Muscle of leg (tissue), 16 donors: Measurements from ENCODE around the gene CCDC177. TPM values are rescaled to one million over a fixed set of nuclear protein-coding genes. Genes with fewer than 3 reads are reported as not detected.

Experiments used
- DNase-seq: peaks from one replicate; pipeline ENCODE4 v3.0.0; 2013
- H3K27ac ChIP-seq: one replicate; pipeline ENCODE4 v1.5.1; 2013; ENCODE audit warnings: mild to moderate bottlenecking, low read length, control low read depth
- H3K27me3 ChIP-seq: one replicate; pipeline ENCODE4 v1.6.1; 2013; ENCODE audit warnings: low read length; ENCODE audit not compliant: control insufficient read depth, insufficient read depth
- H3K36me3 ChIP-seq: one replicate; pipeline ENCODE4 v1.6.1; 2013; ENCODE audit warnings: low read length; ENCODE audit not compliant: control insufficient read depth, insufficient read depth
- H3K4me1 ChIP-seq: one replicate; pipeline ENCODE4 v1.6.1; 2013; ENCODE audit warnings: low read length; ENCODE audit not compliant: control insufficient read depth, insufficient read depth
- H3K4me3 ChIP-seq: one replicate; pipeline ENCODE4 v1.5.1; 2013; ENCODE audit warnings: low read length, control low read depth
- H3K9me3 ChIP-seq: replicated peaks from 2 replicates; pipeline ENCODE4 v1.6.1; 2013; ENCODE audit warnings: low read depth, low read length; ENCODE audit not compliant: control insufficient read depth
- whole genome bisulfite sequencing: methylation state at CpG from one replicate; pipeline ENCODE4 v1.1.5; 2013; ENCODE audit warnings: missing lambda C conversion rate; ENCODE audit not compliant: insufficient coverage; 5-methylcytosine and 5-hydroxymethylcytosine counted together
- long read RNA-seq, 11 donors: transcript quantifications; one replicate each; lab custom pipeline, GENCODE V29; 2026
- polyA plus RNA-seq, 8 donors: library from polyadenylated mRNA; unstranded; fragments of 120-200 nt; gene quantifications; one replicate each; pipeline versions ENCODE4 v1.2.1 to v1.2.3, GENCODE V29; 2013; ENCODE audit warnings: inconsistent platforms in 1 of 8, low replicate concordance in 1 of 8; ENCODE audit not compliant: insufficient read length in 8 of 8, insufficient read depth in 1 of 8
- total RNA-seq: library from RNA; stranded (reverse); fragments of 120-200 nt; gene quantifications from one replicate; pipeline ENCODE4 v1.2.4, GENCODE V29; 2013

Gene CCDC177
- total RNA-seq, result under 0.01 TPM
- under 1 TPM in 1 of 8 donors, not detected in 7; 0.02 TPM for polyA plus RNA-seq
- long read RNA-seq, donor 1, result 0 reads
- long read RNA-seq, donor 2, result 0 reads
- long read RNA-seq, donor 3, result 0 reads
- long read RNA-seq, donor 4, result 0 reads
- long read RNA-seq, donor 5, result 0 reads
- long read RNA-seq, donor 6, result 0 reads
- long read RNA-seq, donor 7, result 0 reads
- long read RNA-seq, donor 8, result 0 reads
- long read RNA-seq, donor 9, result 0 reads
- long read RNA-seq, donor 10, result 0 reads
- long read RNA-seq, donor 11, result 0 reads

DNA sequence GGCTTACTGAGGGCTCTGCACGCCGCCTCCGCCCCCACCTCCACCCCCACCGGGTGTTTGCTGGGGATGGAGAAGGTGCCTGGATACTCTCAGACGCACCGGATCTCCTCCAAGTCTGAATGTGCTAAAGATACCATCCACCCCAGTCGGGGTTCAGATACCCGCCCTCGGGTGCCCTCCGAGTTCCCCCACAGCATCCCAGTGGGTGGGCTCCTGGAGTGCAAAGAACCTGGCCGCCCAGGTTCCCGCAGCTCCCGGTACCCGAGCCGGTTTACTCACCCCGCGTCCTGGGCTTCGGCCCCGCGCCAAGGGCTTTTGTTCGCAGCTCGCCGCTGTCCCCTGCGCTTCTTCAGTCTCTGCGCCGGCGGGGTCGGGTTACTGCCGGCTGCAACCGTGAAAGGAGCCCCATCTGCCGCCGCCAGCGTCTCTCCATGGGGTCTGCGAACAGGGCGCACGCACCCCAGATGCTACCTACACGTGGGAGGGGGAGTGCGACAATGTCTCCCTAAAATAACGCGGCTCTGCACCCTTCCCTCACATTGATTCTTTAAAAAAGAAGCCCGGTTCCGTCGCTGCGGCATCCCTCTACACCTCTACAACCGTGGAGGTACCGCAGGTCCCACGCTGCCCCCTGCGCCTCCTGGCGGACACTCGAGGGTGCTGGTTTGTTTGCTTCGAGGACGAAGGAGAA, at the start of gene CCDC177:
CCDC177 (minus strand) TSS at position 609 of the 691 bp plus-strand sequence. CDS start 1,249 bp downstream, outside the sequence.
- Histone ChIP-seq H3K27ac (no peak within 1 kb of the TSS), H3K36me3 (no peaks in the 10 kb centered on the region), H3K4me3 (no peak within 1 kb of the TSS), H3K4me1 (peaks cover 23% of the 10 kb centered on the region), H3K27me3 (peaks cover 81% of the 10 kb centered on the region), H3K9me3 (no peaks in the 10 kb centered on the region)
- under 1% methylated on average over 36 of the region's 52 CpGs for WGBS
- peak; percentile 45 for DNase-seq

DNA sequence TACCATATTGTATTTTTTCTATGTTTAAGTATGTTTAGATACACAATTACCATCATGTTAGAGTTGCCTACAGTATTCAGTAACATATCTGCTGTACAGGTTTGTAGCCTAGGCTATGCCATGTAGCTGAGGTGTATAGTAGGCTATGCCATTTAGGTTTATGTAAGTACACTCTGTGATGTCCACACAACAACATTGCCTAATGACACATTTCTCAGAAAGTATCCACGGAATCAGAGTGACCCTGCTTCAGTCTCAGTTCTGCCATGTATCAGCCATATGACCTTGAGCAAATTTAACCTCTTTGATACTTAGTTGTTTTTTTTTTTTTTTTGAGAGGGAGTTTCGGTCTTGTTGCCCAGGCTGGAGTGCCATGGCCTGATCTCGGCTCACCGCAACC, 49.5 kb upstream of the CCDC177 start:
- Histone ChIP-seq H3K27ac (no peak overlapping the region), H3K27me3 (no peaks in the 10 kb centered on the region), H3K9me3 (no peaks in the 10 kb centered on the region), H3K4me3 (no peak overlapping the region), H3K4me1 (peaks cover 13% of the 10 kb centered on the region), H3K36me3 (peaks cover 3% of the 10 kb centered on the region)
- DNase-seq, result no peak
- 100% methylated on average over 1 of the region's 4 CpGs for WGBS

GRCh38 chr14:69620981-69621380, 46.3 kb upstream of the CCDC177 start:
- H3K36me3 ChIP-seq, result peaks cover 3% of the 10 kb centered on the region
- no peaks in the 10 kb centered on the region for H3K9me3 ChIP-seq
- H3K4me3 ChIP-seq, result no peak overlapping the region
- H3K27ac ChIP-seq, result no peak overlapping the region
- H3K27me3 ChIP-seq, result no peaks in the 10 kb centered on the region
- WGBS, result no CpG with 5 or more reads among the region's 2 CpGs
- H3K4me1 ChIP-seq, result peaks cover 16% of the 10 kb centered on the region
- DNase-seq, result no peak

GRCh38 chr14:69620211-69620611, 45.5 kb upstream of the CCDC177 start:
- DNase-seq, result no peak
- Histone ChIP-seq H3K9me3 (no peaks in the 10 kb centered on the region), H3K4me1 (peaks cover 16% of the 10 kb centered on the region), H3K27me3 (no peaks in the 10 kb centered on the region), H3K27ac (no peak overlapping the region), H3K36me3 (no peaks in the 10 kb centered on the region), H3K4me3 (no peak overlapping the region)
- WGBS, result 100% methylated on average over 1 of the region's 5 CpGs

DNA sequence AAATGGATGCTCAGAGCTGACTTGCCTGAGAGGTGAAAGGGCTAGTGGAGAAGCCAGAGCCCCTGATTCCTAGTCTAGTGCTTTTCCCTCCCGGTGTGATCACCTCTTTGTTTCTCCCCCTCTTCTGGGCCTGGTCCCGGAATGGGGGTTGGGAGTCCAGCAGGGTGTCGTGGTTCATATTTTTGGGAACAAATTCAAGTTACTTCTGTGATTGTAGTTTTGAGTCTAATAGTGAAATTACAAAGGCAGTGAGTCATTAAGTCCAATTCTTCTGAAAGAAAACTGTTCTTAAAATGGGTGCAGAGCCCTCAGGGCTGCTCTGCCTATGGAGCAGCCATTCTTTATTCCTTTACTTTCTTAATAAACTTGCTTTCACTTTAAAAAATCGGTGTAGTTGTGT, 44.3 kb upstream of the CCDC177 start:
- Histone ChIP-seq H3K9me3 (no peaks in the 10 kb centered on the region), H3K27ac (no peak overlapping the region), H3K4me3 (no peak overlapping the region), H3K4me1 (peaks cover 24% of the 10 kb centered on the region), H3K36me3 (no peaks in the 10 kb centered on the region), H3K27me3 (no peaks in the 10 kb centered on the region)
- no peak for DNase-seq
- WGBS, result no CpG with 5 or more reads among the region's 4 CpGs

- Histone ChIP-seq H3K27me3 (no peaks in the 10 kb centered on the region), H3K36me3 (no peaks in the 10 kb centered on the region), H3K4me3 (no peak overlapping the region), H3K9me3 (no peaks in the 10 kb centered on the region), H3K27ac (no peak overlapping the region), H3K4me1 (peaks cover 30% of the 10 kb centered on the region)
- DNase-seq, result no peak
- WGBS, result no CpG with 5 or more reads among the region's 1 CpG
Observed at GRCh38 chr14:69617796-69618195, 43.1 kb upstream of the CCDC177 start.

DNA sequence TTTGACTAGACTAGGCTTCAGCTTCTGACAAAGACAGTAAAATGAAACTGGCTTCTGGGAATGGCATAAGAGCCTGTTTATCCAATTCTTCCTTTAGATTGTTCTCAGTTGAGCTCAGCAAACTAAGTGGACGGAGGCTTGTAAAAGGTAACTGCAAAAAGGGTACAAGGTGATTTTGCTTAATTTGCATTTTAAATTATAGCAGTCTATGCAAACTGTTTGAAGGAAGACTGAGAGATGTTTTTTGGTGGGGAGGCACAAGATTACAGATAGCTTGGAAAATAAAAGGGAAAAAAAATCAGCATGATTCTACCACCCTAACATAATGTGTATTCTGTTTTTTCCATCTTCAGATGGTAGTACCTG, 41.7 kb upstream of the CCDC177 start:
- Histone ChIP-seq H3K27ac (peak overlapping the region; percentile 77), H3K27me3 (no peaks in the 10 kb centered on the region), H3K36me3 (no peaks in the 10 kb centered on the region), H3K4me3 (no peak overlapping the region), H3K9me3 (no peaks in the 10 kb centered on the region), H3K4me1 (peaks cover 34% of the 10 kb centered on the region)
- no peak for DNase-seq
- WGBS, result no CpG with 5 or more reads among the region's 1 CpG

GRCh38 chr14:69615496-69616407, 41.1 kb upstream of the CCDC177 start:
- H3K36me3 ChIP-seq, result no peaks in the 10 kb centered on the region
- no peaks in the 10 kb centered on the region for H3K27me3 ChIP-seq
- H3K27ac ChIP-seq, result peak overlapping the region; percentile 77
- H3K4me3 ChIP-seq, result no peak overlapping the region
- peak; percentile 90 for DNase-seq
- WGBS, result 49% methylated on average over 3 of the region's 9 CpGs
- no peaks in the 10 kb centered on the region for H3K9me3 ChIP-seq
- peaks cover 38% of the 10 kb centered on the region for H3K4me1 ChIP-seq

DNA sequence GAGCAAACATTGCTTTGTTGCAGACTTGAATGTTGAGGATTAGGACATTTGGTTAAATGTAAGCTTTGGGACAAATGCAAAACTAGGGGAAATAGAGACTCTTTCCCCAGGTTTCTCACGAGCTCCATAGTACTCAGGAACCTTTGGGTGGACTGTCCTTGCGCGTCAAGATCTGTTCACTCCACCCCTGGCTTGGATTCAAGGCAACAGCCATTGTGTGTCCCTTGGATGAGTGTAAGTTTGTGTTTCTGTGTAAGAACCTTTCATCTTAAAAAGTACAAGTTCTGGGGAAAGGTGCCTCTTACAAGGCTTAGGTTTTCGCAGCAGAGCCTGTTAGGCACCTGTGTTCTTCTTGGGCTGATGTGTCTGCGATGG, 40.4 kb upstream of the CCDC177 start:
- Histone ChIP-seq H3K36me3 (no peaks in the 10 kb centered on the region), H3K27me3 (no peaks in the 10 kb centered on the region), H3K9me3 (no peaks in the 10 kb centered on the region), H3K4me1 (peaks cover 45% of the 10 kb centered on the region), H3K27ac (peak overlapping the region; percentile 77), H3K4me3 (no peak overlapping the region)
- DNase-seq, result no peak
- 100% methylated on average over 1 of the region's 5 CpGs for WGBS

DNA sequence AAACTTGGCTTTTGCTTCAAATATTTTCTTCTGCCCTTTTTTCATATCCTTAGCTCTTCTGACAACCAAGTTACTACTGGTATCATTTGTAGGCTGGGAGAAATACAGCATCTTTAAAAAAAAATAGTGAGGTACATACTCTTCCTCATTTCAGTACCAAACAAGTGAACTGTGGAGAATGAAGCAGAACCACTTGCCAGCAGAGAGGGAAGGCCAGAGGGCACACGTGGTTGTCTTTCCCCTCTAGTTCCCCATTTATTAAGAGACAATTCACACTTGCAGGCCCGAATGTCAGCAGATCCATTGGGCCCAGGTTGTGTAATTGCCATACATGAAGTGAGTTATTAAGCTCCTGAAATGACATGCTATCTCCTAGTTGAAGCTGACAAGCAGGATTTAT, 39.9 kb upstream of the CCDC177 start:
- no peaks in the 10 kb centered on the region for H3K9me3 ChIP-seq
- H3K27ac ChIP-seq, result peak overlapping the region; percentile 77
- no CpG with 5 or more reads among the region's 2 CpGs for WGBS
- no peaks in the 10 kb centered on the region for H3K27me3 ChIP-seq
- H3K36me3 ChIP-seq, result no peaks in the 10 kb centered on the region
- peaks cover 47% of the 10 kb centered on the region for H3K4me1 ChIP-seq
- peak; percentile 73 for DNase-seq
- H3K4me3 ChIP-seq, result no peak overlapping the region
